GM06990 (cell line): ENCODE data around the gene DEGS2.

Experiments
- DNase-seq: peaks from one replicate; pipeline ENCODE4 v3.0.0-alpha.2; 2011; ENCODE audit not compliant: insufficient read length; ENCODE audit errors: extremely low read depth
- H3K27me3 ChIP-seq: replicated peaks from 2 replicates; pipeline ENCODE4 v1.6.0; 2011; ENCODE audit warnings: low read length; ENCODE audit not compliant: control insufficient read depth, insufficient read depth
- H3K36me3 ChIP-seq: 2 replicates; pipeline ENCODE4 v1.5.1; 2011; ENCODE audit warnings: low read length; ENCODE audit not compliant: control insufficient read depth, insufficient read depth
- H3K4me3 ChIP-seq: replicated peaks from 2 replicates; pipeline ENCODE4 v1.5.1; 2011; ENCODE audit warnings: low read depth, mild to moderate bottlenecking, control low read depth, low read length
- TF ChIP-seq, protein P1 (sequence below): IDR thresholded peaks from 2 replicates; pipeline ENCODE4 v1.5.1; 2011; ENCODE audit warnings: low read length, control low read depth, mild to moderate bottlenecking, inconsistent platforms; ENCODE audit not compliant: insufficient read depth, poor library complexity, severe bottlenecking

The DEGS2 gene

DNA sequence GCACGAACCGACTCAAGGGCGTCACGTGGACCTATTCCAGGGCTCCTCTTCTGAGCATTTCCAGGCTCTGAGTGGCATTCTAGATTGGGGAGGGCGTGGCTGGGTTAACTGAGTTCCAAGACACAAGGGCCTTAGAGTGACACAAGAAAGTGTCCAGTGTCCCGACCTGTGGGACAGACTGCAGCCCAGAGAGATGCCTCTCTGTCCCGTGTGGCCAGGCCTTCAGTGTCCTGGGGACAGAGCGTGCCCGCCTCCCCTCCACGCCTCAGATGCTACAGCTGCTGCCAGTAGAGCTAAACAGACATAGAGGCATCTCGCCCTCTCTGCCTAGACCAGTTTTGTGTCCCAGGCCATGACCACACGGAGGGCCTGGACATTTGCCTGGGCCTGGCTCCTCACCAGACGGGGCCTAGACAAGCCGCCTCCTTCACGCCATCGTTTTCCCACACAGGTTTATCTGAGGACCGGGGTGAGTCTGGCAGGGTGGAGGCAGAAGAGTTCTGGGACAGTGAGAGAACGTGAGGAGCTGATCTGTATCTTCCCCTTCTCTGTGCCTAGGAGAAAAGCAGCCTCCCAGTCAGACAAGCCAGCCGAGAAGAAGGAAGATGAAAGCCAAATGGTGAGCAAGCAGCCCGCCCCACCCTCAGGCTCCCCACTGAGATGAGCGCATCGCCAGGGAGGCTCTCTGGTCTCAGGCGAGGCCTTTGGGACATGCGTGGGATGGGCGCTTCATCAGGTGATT lies 27.1 kb downstream of the DEGS2 start:
- H3K27me3 ChIP-seq = no peaks in the 10 kb centered on the region
- no peak overlapping the region for H3K4me3 ChIP-seq
- H3K36me3 ChIP-seq = peaks cover 66% of the 10 kb centered on the region
- TF ChIP-seq, protein P1, sequence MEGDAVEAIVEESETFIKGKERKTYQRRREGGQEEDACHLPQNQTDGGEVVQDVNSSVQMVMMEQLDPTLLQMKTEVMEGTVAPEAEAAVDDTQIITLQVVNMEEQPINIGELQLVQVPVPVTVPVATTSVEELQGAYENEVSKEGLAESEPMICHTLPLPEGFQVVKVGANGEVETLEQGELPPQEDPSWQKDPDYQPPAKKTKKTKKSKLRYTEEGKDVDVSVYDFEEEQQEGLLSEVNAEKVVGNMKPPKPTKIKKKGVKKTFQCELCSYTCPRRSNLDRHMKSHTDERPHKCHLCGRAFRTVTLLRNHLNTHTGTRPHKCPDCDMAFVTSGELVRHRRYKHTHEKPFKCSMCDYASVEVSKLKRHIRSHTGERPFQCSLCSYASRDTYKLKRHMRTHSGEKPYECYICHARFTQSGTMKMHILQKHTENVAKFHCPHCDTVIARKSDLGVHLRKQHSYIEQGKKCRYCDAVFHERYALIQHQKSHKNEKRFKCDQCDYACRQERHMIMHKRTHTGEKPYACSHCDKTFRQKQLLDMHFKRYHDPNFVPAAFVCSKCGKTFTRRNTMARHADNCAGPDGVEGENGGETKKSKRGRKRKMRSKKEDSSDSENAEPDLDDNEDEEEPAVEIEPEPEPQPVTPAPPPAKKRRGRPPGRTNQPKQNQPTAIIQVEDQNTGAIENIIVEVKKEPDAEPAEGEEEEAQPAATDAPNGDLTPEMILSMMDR = no peak
- no peak for DNase-seq

DNA sequence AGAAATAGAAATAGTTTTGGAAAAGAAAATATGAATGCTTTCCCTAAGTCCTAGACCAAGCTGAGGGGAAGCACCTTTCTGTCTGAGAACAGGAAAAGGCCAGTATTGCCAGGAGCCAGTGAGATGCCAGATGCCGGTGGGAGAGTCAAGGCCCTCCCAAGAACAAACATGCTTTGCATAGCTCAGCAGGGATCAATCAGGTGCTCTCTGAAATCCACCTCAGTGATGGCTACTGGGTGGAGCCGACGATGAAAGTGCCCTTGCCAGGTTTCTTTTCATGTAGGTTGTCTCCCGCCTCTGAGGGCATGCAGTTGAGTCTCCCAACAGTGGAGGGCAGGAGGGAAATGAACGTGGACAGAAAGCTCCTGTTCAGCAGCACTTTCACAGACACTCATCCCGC lies 28.3 kb downstream of the DEGS2 start:
- H3K27me3 ChIP-seq = no peaks in the 10 kb centered on the region
- no peak overlapping the region for H3K4me3 ChIP-seq
- peaks cover 65% of the 10 kb centered on the region for H3K36me3 ChIP-seq
- DNase-seq = no peak
- TF ChIP-seq, protein P1 = no peak

DNA sequence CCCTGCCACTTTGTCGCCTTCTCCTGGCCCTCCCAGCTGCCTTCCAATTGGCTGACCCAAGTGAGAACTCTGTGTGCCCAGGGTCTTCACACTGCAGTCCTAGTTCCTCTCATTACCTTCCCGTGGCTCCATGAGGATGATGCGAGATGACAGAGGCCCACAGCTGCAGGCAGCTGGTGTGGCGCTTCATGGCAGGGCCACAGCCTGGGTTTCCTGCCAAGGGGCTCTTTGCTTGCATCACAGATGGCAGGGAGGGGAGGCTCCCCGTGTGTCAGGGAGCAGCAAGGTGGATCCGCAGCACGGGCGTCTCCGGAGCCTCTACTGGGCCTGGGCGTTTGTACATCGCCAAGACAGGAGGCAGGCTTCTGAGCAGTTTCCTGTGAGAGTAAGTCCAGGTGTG lies 28.9 kb downstream of the DEGS2 start:
- no peak for DNase-seq
- H3K27me3 ChIP-seq = no peaks in the 10 kb centered on the region
- peaks cover 66% of the 10 kb centered on the region for H3K36me3 ChIP-seq
- H3K4me3 ChIP-seq = no peak overlapping the region
- TF ChIP-seq, protein P1 = no peak

DNA sequence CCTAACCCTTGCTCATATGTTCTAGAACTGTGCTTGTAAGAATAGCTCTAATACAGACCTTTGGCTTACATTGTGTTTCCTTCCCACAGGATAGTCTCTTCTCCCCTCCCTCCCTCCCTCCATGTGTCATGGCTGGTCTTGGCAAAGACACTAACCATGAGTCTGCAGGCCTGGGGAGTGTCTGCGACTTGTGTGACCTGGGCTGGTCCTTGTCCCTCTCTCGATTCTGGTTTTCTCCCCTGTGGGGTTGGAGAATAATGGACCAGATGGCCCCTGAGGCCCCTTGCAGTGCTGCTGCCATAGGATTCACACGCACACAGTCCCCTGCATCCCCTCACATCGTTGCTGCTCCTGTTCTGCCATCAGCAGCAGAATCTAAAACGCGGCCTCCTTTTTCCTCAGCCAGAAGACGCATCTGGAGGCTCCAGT lies 30.3 kb downstream of the DEGS2 start:
- no peak for DNase-seq
- Histone ChIP-seq H3K36me3 (peaks cover 74% of the 10 kb centered on the region), H3K27me3 (no peaks in the 10 kb centered on the region), H3K4me3 (no peak overlapping the region)
- TF ChIP-seq, protein P1 = no peak

DNA sequence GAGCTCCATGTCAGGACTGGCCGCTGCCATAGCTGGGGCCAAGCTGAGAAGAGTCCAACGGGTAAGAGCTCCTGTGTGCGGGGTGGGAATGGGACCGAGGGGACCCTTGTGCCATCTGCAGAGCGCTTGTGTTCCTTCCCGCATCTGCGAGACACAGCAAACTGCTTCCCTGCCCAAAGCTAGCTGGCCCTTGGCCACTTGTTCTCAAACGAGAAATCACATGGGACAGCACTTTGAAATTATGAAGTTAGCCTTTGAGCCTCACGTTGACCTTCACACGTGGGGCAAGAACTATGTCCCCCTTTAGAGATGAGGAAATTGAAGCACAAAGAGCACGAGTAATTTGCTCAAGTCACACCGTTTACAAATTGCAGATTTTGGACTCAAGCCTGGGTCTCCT lies 30.8 kb downstream of the DEGS2 start:
- no peak overlapping the region for H3K4me3 ChIP-seq
- no peak for DNase-seq
- no peaks in the 10 kb centered on the region for H3K27me3 ChIP-seq
- H3K36me3 ChIP-seq = peaks cover 74% of the 10 kb centered on the region
- TF ChIP-seq, protein P1 = no peak

DNA sequence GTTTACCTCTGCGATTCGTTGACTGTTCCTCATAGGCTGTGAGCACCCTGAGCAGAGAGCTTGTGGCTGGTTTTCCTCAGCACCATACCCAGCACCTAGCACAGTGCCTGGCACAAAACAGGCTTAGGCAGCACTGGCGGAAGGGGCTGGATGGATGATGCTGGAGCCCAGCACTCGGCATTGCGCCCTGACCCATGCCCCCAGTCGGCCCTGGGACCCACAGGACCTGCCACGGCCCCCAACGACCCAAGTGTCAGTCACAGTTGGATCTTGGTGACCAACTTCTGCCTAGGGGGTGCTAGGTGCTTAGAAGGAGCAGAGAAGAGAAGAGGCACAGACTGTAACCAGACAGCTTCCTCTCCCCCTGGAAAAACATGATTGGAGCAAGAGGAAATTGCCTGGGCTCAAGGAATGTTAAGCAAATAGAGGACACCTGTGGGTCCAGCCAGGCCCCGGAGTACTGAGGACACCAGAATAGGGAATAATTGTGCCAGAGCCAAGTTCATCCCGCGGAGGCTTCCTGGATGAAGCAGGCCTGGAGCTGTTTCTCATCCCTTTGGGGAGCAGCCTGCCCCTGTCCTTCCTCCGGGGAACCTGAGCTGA lies 31.5 kb downstream of the DEGS2 start:
- DNase-seq = no peak
- TF ChIP-seq, protein P1 = no peak
- Histone ChIP-seq H3K4me3 (no peak overlapping the region), H3K27me3 (no peaks in the 10 kb centered on the region), H3K36me3 (peaks cover 75% of the 10 kb centered on the region)
